K562 (cell line): ENCODE results near the gene ZBTB46. TPM values are rescaled to one million over a fixed set of nuclear protein-coding genes. Genes with fewer than 3 reads are reported as not detected.

Experiments used
- ATAC-seq: fragments of 200-7000 bp; cut with Tn5 transposase; 3 replicates; pipeline ENCODE4 v1.9.1; 2020; ENCODE audit warnings: moderate library complexity
- BruUV-seq: library from RNA; stranded (reverse); fragments of 400-500 nt; replicated peaks from 2 replicates; lab custom pipeline; 2021; lab: Mats Ljungman, UMichigan
- CTCF ChIA-PET: fragments of 300-600 bp; formaldehyde crosslinking; extraction: SDS; loops from one replicate; lab custom pipeline; 2021; ENCODE audit warnings: low intra/inter-chr PET ratio; lab: Yijun Ruan, JAX
- POLR2A ChIA-PET: fragments of 300-600, 350-650 bp; sonication (Branson Sonifier 250); formaldehyde crosslinking; extraction: SDS; loops from one replicate; lab custom pipeline; 2021; ENCODE audit warnings: antibody characterized with exemption, inconsistent platforms; lab: Yijun Ruan, JAX
- DNase-seq, 4 experiments: peaks; one replicate each; pipeline versions ENCODE4 v3.0.0 to v3.0.0-alpha.2; 2011 to 2018; ENCODE audit warnings: low spot score in 3 of 4, mixed read lengths in 3 of 4; ENCODE audit errors: extremely low read depth in 1 of 4
- FAIRE-seq: peaks from 2 replicates; lab custom pipeline; 2011; peaks lifted over from hg19 to GRCh38; lab: Jason Lieb, UNC
- H2AFZ ChIP-seq: 2 replicates; pipeline ENCODE4 v1.6.0; 2011; ENCODE audit warnings: low read depth, low read length, control low read depth, inconsistent platforms
- H3K27ac ChIP-seq: fragments of 200-600 bp; 3 replicates; pipeline ENCODE4 v1.8.0; 2011; ENCODE audit warnings: low read depth, mild to moderate bottlenecking, control low read depth, inconsistent platforms, low read length, moderate library complexity, mixed read lengths; ENCODE audit errors: extremely low read depth
- H3K27me3 ChIP-seq, 2 experiments: fragments of 300-600 bp in 1 of 2; 2 replicates in 1 of 2; 3 replicates in 1 of 2; pipeline versions ENCODE4 v1.6.0 to v1.8.0; 2011; ENCODE audit warnings: inconsistent platforms in 2 of 2, low read length in 2 of 2, mild to moderate bottlenecking in 1 of 2, mixed read lengths in 1 of 2, moderate library complexity in 1 of 2; ENCODE audit not compliant: control insufficient read depth in 2 of 2, insufficient read depth in 2 of 2
- H3K36me3 ChIP-seq: fragments of 300-600 bp; 3 replicates; pipeline ENCODE4 v1.8.0; 2011; ENCODE audit warnings: mild to moderate bottlenecking, low read length, inconsistent platforms; ENCODE audit not compliant: control insufficient read depth, insufficient read depth
- H3K4me1 ChIP-seq, 2 experiments: fragments of 200-600 bp in 1 of 2; replicated peaks in 1 of 2; 2 replicates in 1 of 2; 3 replicates in 1 of 2; pipeline versions ENCODE4 v1.5.1 to v1.8.0; 2011; ENCODE audit warnings: inconsistent platforms in 2 of 2, low read length in 2 of 2, mild to moderate bottlenecking in 1 of 2, mixed read lengths in 1 of 2, moderate library complexity in 1 of 2; ENCODE audit not compliant: control insufficient read depth in 2 of 2, insufficient read depth in 2 of 2
- H3K4me2 ChIP-seq: 2 replicates; pipeline ENCODE4 v1.6.1; 2011; ENCODE audit warnings: low read length, control low read depth, inconsistent platforms, mixed read lengths; ENCODE audit not compliant: insufficient read depth
- H3K4me3 ChIP-seq: fragments of 200-600 bp; sonication (generic), shearing (Covaris generic); 2 replicates; pipeline ENCODE4 v1.5.1; 2016; ENCODE audit warnings: control low read depth, inconsistent platforms
- H3K79me2 ChIP-seq: fragments of 200-600 bp; 3 replicates; pipeline ENCODE4 v1.8.0; 2011; ENCODE audit warnings: low read length, inconsistent platforms; ENCODE audit not compliant: control insufficient read depth, insufficient read depth
- H3K9ac ChIP-seq, 2 experiments: 2 replicates each; pipeline versions ENCODE4 v1.6.0 to v1.6.1; 2011; ENCODE audit warnings: low read depth in 2 of 2, low read length in 2 of 2, control low read depth in 1 of 2, inconsistent platforms in 1 of 2, mild to moderate bottlenecking in 1 of 2, mixed read lengths in 1 of 2; ENCODE audit not compliant: insufficient read depth in 1 of 2
- H3K9me1 ChIP-seq: one replicate; pipeline ENCODE4 v1.6.0; 2011; ENCODE audit warnings: inconsistent platforms, mild to moderate bottlenecking, low read length, moderate library complexity; ENCODE audit not compliant: control insufficient read depth, insufficient read depth
- H3K9me3 ChIP-seq: replicated peaks from 2 replicates; pipeline ENCODE4 v1.5.1; 2011; ENCODE audit warnings: low read depth, low read length, inconsistent platforms; ENCODE audit not compliant: control insufficient read depth, insufficient read depth
- H4K20me1 ChIP-seq: replicated peaks from 2 replicates; pipeline ENCODE4 v1.6.1; 2011; ENCODE audit warnings: low read length, inconsistent platforms, mixed read lengths; ENCODE audit not compliant: control insufficient read depth, insufficient read depth
- ARID1B ChIP-seq: fragments of 450-650 bp; IDR thresholded peaks from 2 replicates; pipeline ENCODE4 v1.6.1; 2016; ENCODE audit warnings: antibody characterized with exemption, mild to moderate bottlenecking, inconsistent platforms
- FOXP4 ChIP-seq: sonication (generic); formaldehyde crosslinking; IDR thresholded peaks from 2 replicates; pipeline ENCODE4 v1.8.0; 2022; ENCODE audit warnings: mild to moderate bottlenecking, missing genetic modification reagents, borderline replicate concordance
- GATA2 ChIP-seq: sonication (generic); formaldehyde crosslinking; IDR thresholded peaks from 2 replicates; pipeline ENCODE4 v1.4.0; 2020; ENCODE audit warnings: mild to moderate bottlenecking, missing genetic modification reagents
- RBBP5 ChIP-seq: fragments of 200-600 bp; sonication (generic); IDR thresholded peaks from 2 replicates; pipeline ENCODE4 v1.6.1; 2012; ENCODE audit warnings: borderline replicate concordance, mild to moderate bottlenecking, low read length, control low read depth, inconsistent platforms; ENCODE audit not compliant: insufficient read depth, poor library complexity, severe bottlenecking
- SMARCA5 ChIP-seq: fragments of 450-650 bp; IDR thresholded peaks from 2 replicates; pipeline ENCODE4 v1.6.1; 2016
- ZNF143 ChIP-seq: sonication (generic); formaldehyde crosslinking; IDR thresholded peaks from 2 replicates; pipeline ENCODE4 v1.9.0; 2022; ENCODE audit warnings: mild to moderate bottlenecking, missing genetic modification reagents
- ZNF444 ChIP-seq: fragments of 250-450 bp; sonication (Bioruptor Pico); IDR thresholded peaks from 2 replicates; pipeline ENCODE4 v1.4.0; 2020; ENCODE audit warnings: mild to moderate bottlenecking, moderate library complexity
- ZNF551 ChIP-seq: fragments of 250-450 bp; sonication (Bioruptor Pico); IDR thresholded peaks from 2 replicates; pipeline ENCODE4 v1.5.0; 2021; ENCODE audit warnings: mild to moderate bottlenecking, moderate library complexity
- WGBS: fragments of 100-300 bp; shearing (Covaris generic); methylation state at CpG from one replicate; pipeline ENCODE4 v1.1.6; 2016; ENCODE audit warnings: low coverage, mixed read lengths; ENCODE audit not compliant: insufficient coverage; ENCODE audit errors: missing lambda C conversion rate; 5-methylcytosine and 5-hydroxymethylcytosine counted together
- in situ Hi-C: fragments of 300-500 bp; cut with MboI; formaldehyde crosslinking; loops from 4 replicates; pipeline ENCODE4 v1.15.0; 2018; ENCODE audit warnings: inconsistent platforms, mixed read lengths
- intact Hi-C: fragments of 100-400 bp; cut with micrococcal nuclease; formaldehyde crosslinking; loops from 2 replicates; pipeline ENCODE4 v1.14.2; 2022
- polyA plus RNA-seq, 8 experiments: library from polyadenylated mRNA; depleted of rRNA in 4 of 8; stranded (reverse) in 5 of 8; unstranded in 3 of 8; fragments of >200 nt; fragmentation: Nextera tagmentation in 2 of 8; fragmentation: Illumina TruSeq in 1 of 8; extraction: Ambion mirVana in 2 of 8; extraction: Trizol in 1 of 8; gene quantifications; 2 replicates each; pipeline versions ENCODE4 v1.2.1 to v1.2.3, GENCODE V29; 2011 to 2014; ENCODE audit warnings: inconsistent platforms in 1 of 8, missing spikeins in 1 of 8
- total RNA-seq, 7 experiments: library from RNA; depleted of rRNA in 6 of 7; stranded (reverse); fragments of >200 nt in 6 of 7; fragmentation: Illumina TruSeq in 2 of 7; extraction: Trizol in 2 of 7; gene quantifications; 2 replicates each; pipeline versions ENCODE4 v1.2.1 to v1.2.3, GENCODE V29; 2011 to 2021; ENCODE audit warnings: low replicate concordance in 1 of 7
- TF ChIP-seq, protein P1 (sequence below), 2 experiments: IDR thresholded peaks in 1 of 2; conservative IDR thresholded peaks in 1 of 2; 2 replicates each; pipeline ENCODE4 v1.6.1; 2016; ENCODE audit warnings: low read depth in 2 of 2, mild to moderate bottlenecking in 1 of 2, missing compliant biosample characterization in 1 of 2, missing genetic modification characterization in 1 of 2, moderate library complexity in 1 of 2
- TF ChIP-seq, protein P2 (sequence below), 2 experiments: IDR thresholded peaks; 2 replicates each; pipeline ENCODE4 v1.6.1; 2011; ENCODE audit warnings: borderline replicate concordance in 1 of 2, control low read depth in 1 of 2, low read depth in 1 of 2, low read length in 1 of 2, mild to moderate bottlenecking in 1 of 2, mixed read lengths in 1 of 2, moderate library complexity in 1 of 2; ENCODE audit not compliant: insufficient read depth in 1 of 2, insufficient read length in 1 of 2, poor library complexity in 1 of 2, severe bottlenecking in 1 of 2; ENCODE audit errors: extremely low read depth in 1 of 2

Gene ZBTB46
- total and polyA plus RNA-seq, 9 of the 15 experiments (the other 6 are each of a cell fraction or from before 2014, with no cell fraction given): 0.29 to 4.1 (median 1.1) TPM

DNA sequence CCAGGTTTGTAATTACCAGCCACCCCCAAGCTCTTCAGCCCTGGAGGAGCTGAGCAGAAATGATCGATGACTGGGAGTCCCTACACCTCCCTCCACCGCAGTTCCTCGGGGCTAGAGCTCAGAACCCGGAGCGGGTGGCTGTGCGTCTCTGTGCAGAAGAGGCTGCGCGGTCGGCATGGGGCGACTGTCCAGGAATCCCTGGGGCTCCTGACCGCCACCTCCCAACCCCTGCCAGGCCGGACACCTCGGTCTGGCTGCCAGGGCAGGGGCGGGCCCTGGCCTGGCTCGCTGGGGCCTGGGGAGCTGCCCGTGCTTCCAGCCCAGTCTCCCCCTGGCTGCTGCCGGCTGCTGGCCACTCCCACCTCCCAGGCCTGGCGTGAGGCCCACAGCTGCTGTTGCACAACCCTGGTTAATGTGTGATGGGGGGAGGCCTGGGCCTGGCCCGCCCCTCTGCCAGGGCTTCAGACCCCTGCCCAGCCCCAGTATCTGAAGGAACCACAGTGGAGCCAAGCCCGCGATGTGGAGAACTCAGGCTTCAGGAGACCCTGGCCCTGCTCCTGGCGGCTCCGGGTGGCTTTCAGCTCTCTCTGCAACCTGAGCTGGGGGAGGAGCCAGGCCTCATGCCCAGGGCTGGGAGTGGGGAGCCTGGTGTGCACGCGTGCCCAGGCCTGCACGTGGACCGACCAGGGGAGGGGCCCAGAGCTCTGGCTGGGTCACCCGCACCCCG is 90.3 kb downstream of the ZBTB46 start (continued):
- TF ChIP-seq ZNF551 (CRISPR knock-in tag): no peak
- no peak for TF ChIP-seq ZNF143 (CRISPR knock-in tag)
- TF ChIP-seq, protein P1, sequence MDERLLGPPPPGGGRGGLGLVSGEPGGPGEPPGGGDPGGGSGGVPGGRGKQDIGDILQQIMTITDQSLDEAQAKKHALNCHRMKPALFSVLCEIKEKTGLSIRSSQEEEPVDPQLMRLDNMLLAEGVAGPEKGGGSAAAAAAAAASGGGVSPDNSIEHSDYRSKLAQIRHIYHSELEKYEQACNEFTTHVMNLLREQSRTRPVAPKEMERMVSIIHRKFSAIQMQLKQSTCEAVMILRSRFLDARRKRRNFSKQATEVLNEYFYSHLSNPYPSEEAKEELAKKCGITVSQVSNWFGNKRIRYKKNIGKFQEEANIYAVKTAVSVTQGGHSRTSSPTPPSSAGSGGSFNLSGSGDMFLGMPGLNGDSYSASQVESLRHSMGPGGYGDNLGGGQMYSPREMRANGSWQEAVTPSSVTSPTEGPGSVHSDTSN (CRISPR knock-in tag; IDR thresholded peaks at IDR 0.05; ENCODE audit: low read depth): no peak
- TF ChIP-seq, protein P1 (tag; conservative IDR thresholded peaks at IDR 0.05; ENCODE audit: low read depth): 0 out of 2 replicates have a peak, but pooled peaks have one; percentile 9

DNA sequence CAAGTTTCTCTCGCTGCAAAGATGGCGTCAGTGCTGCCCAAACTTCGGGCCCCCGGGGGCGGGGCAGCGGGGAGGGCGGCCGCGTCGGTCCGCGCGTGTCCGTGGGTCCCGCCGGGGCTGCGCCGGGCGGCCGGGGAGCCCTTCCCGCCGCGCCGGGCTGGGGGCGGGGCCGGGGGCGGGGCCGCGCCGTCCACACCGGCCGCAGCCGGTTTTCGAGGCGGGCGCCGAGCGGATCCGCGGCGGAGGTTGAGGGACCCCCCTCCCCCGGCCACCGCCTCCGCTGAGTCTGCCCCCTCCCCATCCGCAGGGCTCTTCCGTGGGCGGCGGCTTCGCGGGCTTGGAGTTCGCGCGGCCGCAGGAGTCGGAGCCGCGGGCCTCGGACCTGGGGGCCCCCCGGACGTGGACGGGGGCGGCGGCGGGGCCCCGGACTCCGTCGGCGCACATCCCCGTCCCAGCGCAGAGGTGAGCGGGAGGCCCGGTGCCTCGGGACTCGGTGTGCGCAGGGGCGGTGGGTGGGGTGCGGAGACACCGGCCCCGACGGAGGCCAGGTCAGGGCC is 90.9 kb downstream of the ZBTB46 start:
- H2AFZ ChIP-seq: peak overlapping the region; percentile 70; the same call in 1 of the 2 replicates
- intact Hi-C loops (no loop called here), in situ Hi-C loops (no loop called here)
- peak overlapping the region; percentile 82 to 96 for H3K9ac ChIP-seq
- peak; percentile 76 to 83 (median 82) for DNase-seq
- peak overlapping the region; percentile 84 for H3K4me2 ChIP-seq
- ATAC-seq: peak; percentile 40
- H3K27ac ChIP-seq: peak overlapping the region; percentile 82
- peaks cover 11 to 79% of the 10 kb centered on the region in 2 experiments for H3K4me1 ChIP-seq
- peak overlapping the region; percentile 66 for H3K4me3 ChIP-seq
- 3% methylated on average over 16 of the region's 80 CpGs for WGBS
- H3K27me3 ChIP-seq: no peaks in the 10 kb centered on the region
- peaks cover 16% of the 10 kb centered on the region for H3K79me2 ChIP-seq
- no peaks in the 10 kb centered on the region for H3K9me1 ChIP-seq
- peaks cover 51% of the 10 kb centered on the region; the same call in 1 of the 3 replicates for H3K36me3 ChIP-seq
- CTCF ChIA-PET: no interaction called here
- FAIRE-seq: no peak
- H3K9me3 ChIP-seq: no peaks in the 10 kb centered on the region
- POLR2A ChIA-PET: interaction anchor here (0.6 to 1.9 kb wide), 7 partner anchors 10 to 241 kb away, joined by 3 to 5 read pairs (median 3); partner anchors contain the start of gene PRPF6
- no TSS peak for BruUV-seq
- no peaks in the 10 kb centered on the region; the same call in 1 of the 2 replicates for H4K20me1 ChIP-seq
- TF ChIP-seq, protein P2, sequence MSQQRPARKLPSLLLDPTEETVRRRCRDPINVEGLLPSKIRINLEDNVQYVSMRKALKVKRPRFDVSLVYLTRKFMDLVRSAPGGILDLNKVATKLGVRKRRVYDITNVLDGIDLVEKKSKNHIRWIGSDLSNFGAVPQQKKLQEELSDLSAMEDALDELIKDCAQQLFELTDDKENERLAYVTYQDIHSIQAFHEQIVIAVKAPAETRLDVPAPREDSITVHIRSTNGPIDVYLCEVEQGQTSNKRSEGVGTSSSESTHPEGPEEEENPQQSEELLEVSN (IDR thresholded peaks at IDR 0.05; ENCODE audit: borderline replicate concordance in 1 of 2, extremely low read depth in 1 of 2, insufficient read depth in 1 of 2, insufficient read length in 1 of 2, low read depth in 1 of 2, low read length in 1 of 2, poor library complexity in 1 of 2, severe bottlenecking in 1 of 2): peak in 1 of 2 experiments; percentile 39
- TF ChIP-seq ZNF143 (CRISPR knock-in tag) (no peak), GATA2 (CRISPR knock-in tag) (no peak), ZNF444 (CRISPR knock-in tag) (no peak), ARID1B (no peak), SMARCA5 (no peak), FOXP4 (0 out of 2 replicates have a peak, but pooled peaks have one; percentile 37), RBBP5 (peak; percentile 26)
